ENCODE measurements around the gene CPLX3. TPM values are rescaled to one million over a fixed set of nuclear protein-coding genes. Genes with fewer than 3 reads are reported as not detected.
A peak's percentile ranks its signal among the peaks of the same experiment; 100 is the strongest.

CPLX3 gene
- not detected in 2 replicates for total RNA-seq
- long read RNA-seq: 0 reads

DNA sequence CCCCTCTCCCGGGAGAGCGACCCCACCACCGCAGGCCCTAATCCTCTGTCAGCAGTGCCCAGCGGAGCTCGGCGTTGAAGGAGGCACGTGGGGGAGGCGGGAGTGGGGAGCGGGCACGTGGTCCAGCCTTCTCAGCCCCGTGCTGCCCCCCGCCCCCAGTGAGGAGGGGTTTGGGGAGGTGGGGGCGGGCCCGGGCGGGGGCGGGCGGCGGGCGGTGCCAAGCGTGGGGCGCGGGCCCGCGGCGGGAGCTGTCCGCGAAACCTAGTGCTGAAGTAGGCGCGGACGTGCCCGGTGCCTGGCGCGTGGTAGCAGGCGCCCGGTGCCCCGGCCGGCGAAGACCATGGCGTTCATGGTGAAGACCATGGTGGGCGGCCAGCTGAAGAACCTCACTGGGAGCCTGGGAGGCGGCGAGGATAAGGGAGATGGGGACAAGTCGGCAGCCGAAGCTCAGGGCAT lies at the start of gene CPLX3:
Gene CPLX3 (plus strand): TSS at position 264 of the 456 bp plus-strand sequence. CDS start 77 bp downstream, at position 341.
- H3K9me3 Mint-ChIP-seq: no peaks in the 10 kb centered on the region
- H3K36me3 Mint-ChIP-seq (ENCODE audit: low read depth): no peaks in the 10 kb centered on the region
- H3K4me1 Mint-ChIP-seq: peaks cover under 1% of the 10 kb centered on the region
- DNase-seq (ENCODE audit: low read depth, low spot score): peak; percentile 47
- H3K27me3 Mint-ChIP-seq (ENCODE audit: low read depth): peaks cover 72% of the 10 kb centered on the region
- H3K4me3 Mint-ChIP-seq: no peak within 1 kb of the TSS
- TF ChIP-seq, protein P1, sequence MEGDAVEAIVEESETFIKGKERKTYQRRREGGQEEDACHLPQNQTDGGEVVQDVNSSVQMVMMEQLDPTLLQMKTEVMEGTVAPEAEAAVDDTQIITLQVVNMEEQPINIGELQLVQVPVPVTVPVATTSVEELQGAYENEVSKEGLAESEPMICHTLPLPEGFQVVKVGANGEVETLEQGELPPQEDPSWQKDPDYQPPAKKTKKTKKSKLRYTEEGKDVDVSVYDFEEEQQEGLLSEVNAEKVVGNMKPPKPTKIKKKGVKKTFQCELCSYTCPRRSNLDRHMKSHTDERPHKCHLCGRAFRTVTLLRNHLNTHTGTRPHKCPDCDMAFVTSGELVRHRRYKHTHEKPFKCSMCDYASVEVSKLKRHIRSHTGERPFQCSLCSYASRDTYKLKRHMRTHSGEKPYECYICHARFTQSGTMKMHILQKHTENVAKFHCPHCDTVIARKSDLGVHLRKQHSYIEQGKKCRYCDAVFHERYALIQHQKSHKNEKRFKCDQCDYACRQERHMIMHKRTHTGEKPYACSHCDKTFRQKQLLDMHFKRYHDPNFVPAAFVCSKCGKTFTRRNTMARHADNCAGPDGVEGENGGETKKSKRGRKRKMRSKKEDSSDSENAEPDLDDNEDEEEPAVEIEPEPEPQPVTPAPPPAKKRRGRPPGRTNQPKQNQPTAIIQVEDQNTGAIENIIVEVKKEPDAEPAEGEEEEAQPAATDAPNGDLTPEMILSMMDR (conservative IDR thresholded peaks at IDR 0.05): no peak
- H3K27ac Mint-ChIP-seq (ENCODE audit: unreplicated experiment): no peak within 1 kb of the TSS

- Mint-ChIP-seq H3K9me3 (no peaks in the 10 kb centered on the region), H3K27me3 (ENCODE audit: low read depth) (peaks cover 3% of the 10 kb centered on the region), H3K27ac (ENCODE audit: unreplicated experiment) (peak overlapping the region; percentile 88), H3K36me3 (ENCODE audit: low read depth) (no peaks in the 10 kb centered on the region), H3K4me3 (peak overlapping the region; percentile 65), H3K4me1 (peaks cover 70% of the 10 kb centered on the region)
- no peak for DNase-seq (ENCODE audit: low read depth, low spot score)
- TF ChIP-seq, protein P1 (conservative IDR thresholded peaks at IDR 0.05): no peak
These were observed 49.3 kb upstream of the CPLX3 start for GRCh38 chr15:74776821-74777768.

- Mint-ChIP-seq H3K27ac (ENCODE audit: unreplicated experiment) (peak overlapping the region; percentile 16), H3K27me3 (ENCODE audit: low read depth) (peaks cover 3% of the 10 kb centered on the region), H3K36me3 (ENCODE audit: low read depth) (no peaks in the 10 kb centered on the region), H3K9me3 (no peaks in the 10 kb centered on the region), H3K4me1 (peaks cover 68% of the 10 kb centered on the region), H3K4me3 (peak overlapping the region; percentile 65)
- DNase-seq (ENCODE audit: low read depth, low spot score): no peak
- TF ChIP-seq, protein P1 (conservative IDR thresholded peaks at IDR 0.05): no peak
These were observed 48.4 kb upstream of the CPLX3 start for GRCh38 chr15:74777769-74778598.

DNA sequence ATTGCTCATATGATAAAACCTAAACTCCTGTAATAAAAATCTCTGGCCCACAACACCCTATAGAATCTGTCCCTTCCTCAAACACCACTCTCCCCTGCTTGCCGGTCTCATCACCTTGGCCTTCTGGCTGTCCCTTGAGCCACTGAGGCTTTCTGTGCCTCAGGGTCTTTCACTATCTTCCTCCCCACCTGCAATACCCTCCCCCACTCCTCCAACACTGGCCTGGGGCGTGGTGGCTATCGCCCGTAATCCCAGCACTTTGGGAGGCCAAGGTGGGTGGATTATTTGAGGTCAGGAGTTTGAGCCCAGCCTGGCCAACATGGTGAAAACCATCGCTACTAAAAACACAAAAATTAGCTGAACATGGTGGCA lies 47.8 kb upstream of the CPLX3 start:
- Mint-ChIP-seq H3K27ac (ENCODE audit: unreplicated experiment) (peak overlapping the region; percentile 16), H3K4me3 (peak overlapping the region; percentile 65), H3K4me1 (peaks cover 70% of the 10 kb centered on the region), H3K27me3 (ENCODE audit: low read depth) (peaks cover 3% of the 10 kb centered on the region), H3K9me3 (no peaks in the 10 kb centered on the region), H3K36me3 (ENCODE audit: low read depth) (no peaks in the 10 kb centered on the region)
- no peak for DNase-seq (ENCODE audit: low read depth, low spot score)
- TF ChIP-seq, protein P1 (conservative IDR thresholded peaks at IDR 0.05): no peak

- no peak for DNase-seq (ENCODE audit: low read depth, low spot score)
- Mint-ChIP-seq H3K4me3 (peak overlapping the region; percentile 52), H3K4me1 (peaks cover 67% of the 10 kb centered on the region), H3K27me3 (ENCODE audit: low read depth) (peaks cover 3% of the 10 kb centered on the region), H3K27ac (ENCODE audit: unreplicated experiment) (peak overlapping the region; percentile 36), H3K36me3 (ENCODE audit: low read depth) (no peaks in the 10 kb centered on the region), H3K9me3 (no peaks in the 10 kb centered on the region)
- TF ChIP-seq, protein P1 (conservative IDR thresholded peaks at IDR 0.05): no peak
These were observed 47.2 kb upstream of the CPLX3 start for GRCh38 chr15:74779162-74779648.
